ENCODE results near the gene IL4R. TPM values are rescaled to one million over a fixed set of nuclear protein-coding genes. Genes with fewer than 3 reads are reported as not detected.

IL4R gene
- total RNA-seq, 1 donor from 2014 or later, result 62.8 TPM

DNA sequence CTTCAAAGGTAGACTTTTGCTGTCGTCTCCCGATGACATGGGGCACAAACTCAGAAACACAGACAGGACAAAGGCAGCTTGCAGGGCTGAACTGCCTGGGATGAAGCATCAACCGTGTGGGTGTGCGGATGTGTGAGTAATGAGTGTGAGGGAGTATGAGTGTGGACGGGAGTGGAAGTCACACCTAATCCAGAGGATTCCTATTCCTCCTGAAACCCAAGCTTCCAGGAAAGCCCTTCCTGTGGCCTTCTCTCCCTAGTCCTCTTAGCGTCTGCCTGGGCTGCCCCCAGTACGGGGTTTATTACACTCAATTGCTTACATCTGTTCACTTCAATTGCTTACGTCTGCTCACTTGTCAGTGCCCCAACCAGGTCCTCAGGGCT, 2.3 kb upstream of the IL4R start:
- intact Hi-C loops (cut with DNase I), result no loop called here
- no peak for DNase-seq (ENCODE audit: low spot score)

GRCh38 chr16:27311897-27312303, 1.9 kb upstream of the IL4R start:
- no peak for DNase-seq (ENCODE audit: low spot score)
- intact Hi-C loops (cut with DNase I), result no loop called here

More for the DNA sequence above, 2.3 kb upstream of the IL4R start:
- no peak for ATAC-seq

DNA sequence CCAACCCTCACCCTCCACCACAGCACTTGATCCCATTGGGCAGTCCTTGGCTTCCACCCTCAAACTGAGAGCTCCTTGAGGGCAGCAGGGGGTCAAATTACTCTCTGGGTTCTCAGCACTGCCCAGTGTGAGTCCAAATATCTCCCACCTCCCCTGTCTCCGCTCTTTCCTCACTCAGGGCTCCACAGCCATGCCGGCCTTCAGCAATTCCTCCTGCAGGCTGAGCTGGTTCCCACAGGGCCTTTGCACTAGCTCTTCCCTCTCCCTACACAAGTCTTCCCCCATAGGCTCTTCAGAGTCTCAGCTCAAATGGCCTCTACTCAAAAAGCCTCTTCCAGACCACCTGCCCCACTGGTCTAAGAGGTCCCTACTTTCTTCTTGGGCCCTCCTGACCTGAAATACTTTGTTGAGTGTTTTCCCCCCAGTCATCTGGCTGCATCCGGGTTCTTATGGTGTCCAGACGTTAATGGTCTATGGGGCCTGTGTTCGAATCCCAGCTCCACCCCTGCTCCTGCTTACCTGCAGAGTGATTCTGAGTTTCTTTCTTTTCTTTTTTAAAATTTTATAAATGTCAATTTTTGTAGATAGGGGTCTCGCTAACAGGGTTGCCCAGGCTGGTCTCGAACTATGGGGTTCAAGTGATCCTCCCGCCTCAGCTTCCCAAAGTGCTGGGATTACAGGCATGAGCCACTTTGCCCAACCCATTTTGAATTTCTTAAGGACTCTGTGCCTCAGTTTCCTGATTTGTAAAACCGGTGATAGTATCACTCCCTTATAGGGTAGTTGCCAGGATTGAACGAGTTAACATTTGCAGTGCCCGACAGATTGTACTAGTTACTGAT, 973 bp upstream of the IL4R start:
- intact Hi-C loops (cut with DNase I), result no loop called here
- DNase-seq (ENCODE audit: low spot score), result peak; percentile 42
- no peak for ATAC-seq

More at GRCh38 chr16:27311897-27312303, 1.9 kb upstream of the IL4R start:
- ATAC-seq, result no peak

GRCh38 chr16:27314161-27314723, 468 bp downstream of the IL4R start:
- intact Hi-C loops (cut with DNase I), result no loop called here
- DNase-seq (ENCODE audit: low spot score) (peak; percentile 65), ATAC-seq (peak; percentile 58)

- DNase-seq (ENCODE audit: low spot score), result peak; percentile 54
- peak; percentile 2 for ATAC-seq
- intact Hi-C loops (cut with DNase I), result no loop called here
These were observed 1.2 kb downstream of the IL4R start for GRCh38 chr16:27314986-27315332.

- intact Hi-C loops (cut with DNase I), result no loop called here
- peak; percentile 11 for ATAC-seq
- DNase-seq (ENCODE audit: low spot score), result peak; percentile 59
These were observed 1.7 kb downstream of the IL4R start for GRCh38 chr16:27315333-27316037.

DNA sequence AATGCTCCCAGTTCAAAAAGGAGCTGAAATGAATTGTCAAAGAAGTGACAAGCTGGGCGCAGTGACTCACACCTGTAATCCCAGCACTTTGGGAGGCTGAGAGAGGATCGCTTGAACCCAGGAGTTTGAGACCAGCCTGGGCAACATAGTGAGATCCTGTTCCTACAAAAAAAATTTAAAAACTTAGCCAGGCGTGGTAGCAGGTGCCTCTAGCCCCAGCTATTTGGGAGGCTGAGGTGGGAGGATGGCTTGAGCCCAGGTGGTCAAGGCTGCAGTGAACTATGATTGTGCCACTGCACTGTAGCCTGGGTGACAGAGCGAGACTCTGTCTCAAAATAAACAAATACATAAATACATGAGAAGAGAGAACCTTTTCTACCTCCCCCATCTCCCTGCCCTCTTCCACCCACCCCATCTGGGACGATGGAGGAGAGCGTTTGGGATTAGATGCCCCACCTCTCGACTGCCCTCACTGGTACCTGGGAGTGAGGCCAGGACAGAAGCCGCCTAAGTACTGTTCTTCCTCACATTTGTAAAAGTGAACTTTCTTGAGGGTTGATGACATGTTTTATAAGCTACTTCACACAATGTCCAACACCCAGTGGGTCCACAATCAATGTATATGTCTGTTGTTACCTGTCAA, 2.4 kb downstream of the IL4R start:
- intact Hi-C loops (cut with DNase I), result no loop called here
- ATAC-seq (no peak), DNase-seq (ENCODE audit: low spot score) (peak; percentile 33)

DNA sequence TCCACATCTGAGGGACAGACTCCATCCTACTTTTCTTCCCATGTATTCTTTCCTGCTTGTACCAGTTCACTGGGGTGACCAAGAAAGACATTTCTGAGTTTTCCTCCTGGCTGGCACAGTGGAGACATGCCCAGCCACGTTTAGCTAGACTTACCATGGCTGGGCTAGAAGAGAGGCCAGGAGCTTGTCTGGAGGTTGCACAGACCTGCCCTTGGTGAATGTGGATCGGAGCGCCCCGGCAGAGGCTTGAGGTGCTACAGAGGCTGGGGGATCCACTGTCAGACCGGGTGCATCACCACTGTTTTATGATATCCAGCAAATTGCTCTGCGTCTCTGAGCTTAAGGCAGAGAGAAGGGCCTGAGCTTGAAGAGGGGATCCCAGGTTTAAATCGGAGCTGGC, 3.5 kb downstream of the IL4R start:
- peak; percentile 25 for DNase-seq (ENCODE audit: low spot score)
- no peak for ATAC-seq
- intact Hi-C loops (cut with DNase I), result no loop called here

DNA sequence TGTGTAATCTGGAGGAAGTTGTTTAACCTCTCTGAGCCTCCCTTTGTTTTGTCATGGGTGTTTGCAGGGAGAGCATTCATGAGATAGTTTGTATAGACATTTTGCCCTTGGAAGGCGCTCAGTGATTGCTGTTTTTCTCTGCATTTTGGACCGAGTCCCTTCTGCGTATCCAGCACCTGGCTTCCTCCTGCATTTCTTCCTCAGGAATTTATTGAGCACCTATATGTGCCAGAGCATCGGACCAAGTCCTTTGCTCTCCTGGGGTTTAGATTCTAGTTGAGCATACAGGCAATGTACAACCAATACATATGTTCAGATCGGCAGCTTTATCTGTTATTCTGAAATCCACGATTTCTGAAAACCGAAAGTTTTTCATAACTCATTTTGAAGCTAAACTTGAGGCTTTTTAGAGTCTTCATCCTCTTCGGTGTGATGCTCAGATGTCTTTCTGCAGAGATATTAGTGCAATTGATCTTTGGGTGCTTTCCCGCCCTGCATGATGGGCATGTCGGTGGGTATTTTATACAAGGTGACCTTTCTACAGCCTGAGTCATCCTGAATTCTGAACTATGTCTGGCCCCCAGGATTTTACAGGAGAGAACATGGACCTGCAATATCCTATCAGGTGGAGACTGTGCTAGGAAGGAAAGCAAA, 4.1 kb downstream of the IL4R start:
- intact Hi-C loops (cut with DNase I), result no loop called here
- ATAC-seq, result no peak
- DNase-seq (ENCODE audit: low spot score), result peak; percentile 30

DNA sequence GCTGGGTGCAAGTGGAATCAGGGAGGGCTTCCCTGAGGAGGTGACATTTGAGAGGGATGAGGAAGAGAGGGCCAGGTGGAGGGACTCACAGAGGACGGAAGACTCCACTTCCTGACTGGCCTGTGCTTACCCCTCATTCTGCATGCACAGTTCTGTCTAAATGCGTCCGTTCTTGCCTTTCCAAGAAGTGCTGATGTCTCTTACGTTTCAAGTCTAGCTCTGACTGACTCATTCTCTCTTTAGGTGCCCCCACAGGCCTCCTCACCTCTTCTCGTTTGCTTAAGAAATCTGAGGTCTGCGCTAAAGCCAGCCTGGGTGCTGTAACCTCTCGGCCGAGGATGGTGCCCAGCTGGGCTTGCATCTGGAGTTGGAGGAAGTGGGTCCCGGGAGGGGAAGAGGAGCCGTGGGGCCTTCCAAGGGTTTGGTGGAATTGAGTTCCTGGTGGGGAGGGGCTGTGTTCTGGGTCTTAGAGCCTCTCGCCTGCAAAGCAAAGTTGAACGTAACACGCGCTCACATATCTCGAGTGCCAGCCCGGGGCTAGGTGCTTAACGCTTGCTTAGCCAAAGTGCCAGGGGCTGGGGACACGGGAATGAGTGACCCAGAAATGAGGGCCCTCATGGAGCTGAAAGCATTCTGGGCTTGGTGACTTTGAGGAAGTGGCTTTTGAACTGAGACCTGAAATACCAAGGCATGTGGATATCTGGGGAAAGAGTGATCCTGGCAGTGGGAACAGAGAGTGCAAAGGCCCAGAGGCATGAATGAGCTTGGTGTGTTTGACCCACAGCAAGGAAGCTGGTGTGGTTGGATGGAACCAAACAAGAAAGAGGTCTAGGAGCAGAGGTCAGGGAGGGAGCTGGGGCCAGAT, 4.8 kb downstream of the IL4R start:
- DNase-seq (ENCODE audit: low spot score) (peak; percentile 69), ATAC-seq (peak; percentile 41)
- intact Hi-C loops (cut with DNase I), result no loop called here

DNA sequence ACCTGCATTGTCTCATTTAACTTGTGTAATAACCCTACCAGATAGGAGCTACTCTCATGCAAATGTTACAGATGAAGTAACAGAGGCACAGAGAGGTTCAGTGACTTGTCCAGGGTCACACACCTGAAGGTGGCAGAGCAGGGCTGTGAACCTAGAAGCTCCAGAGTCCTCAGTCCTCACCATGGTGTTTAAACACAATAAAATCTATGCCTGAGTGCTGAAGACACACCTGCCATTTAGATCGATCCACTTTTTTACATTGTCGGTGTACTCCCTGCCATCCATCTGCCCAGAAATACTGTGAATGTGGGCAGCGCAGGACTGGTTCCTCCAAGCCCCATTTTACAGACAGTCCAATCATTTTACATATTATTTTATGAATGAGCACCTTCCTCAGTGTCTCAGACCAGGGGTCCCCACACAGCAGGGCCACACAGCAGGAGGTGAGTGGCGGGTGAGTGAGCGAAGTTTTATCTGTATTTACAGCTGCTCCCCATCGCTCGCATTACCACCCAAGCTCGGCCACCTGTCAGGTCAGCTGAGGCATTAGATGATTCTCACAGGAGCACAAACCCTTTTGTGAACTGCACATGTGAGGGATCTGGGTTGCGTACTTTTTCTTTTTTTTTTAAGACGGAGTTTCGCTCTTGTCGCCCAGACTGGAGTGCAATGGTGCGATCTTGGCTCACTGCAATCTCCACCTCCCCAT, 5.6 kb downstream of the IL4R start:
- intact Hi-C loops (cut with DNase I), result no loop called here
- peak; percentile 22 for DNase-seq (ENCODE audit: low spot score)

DNA sequence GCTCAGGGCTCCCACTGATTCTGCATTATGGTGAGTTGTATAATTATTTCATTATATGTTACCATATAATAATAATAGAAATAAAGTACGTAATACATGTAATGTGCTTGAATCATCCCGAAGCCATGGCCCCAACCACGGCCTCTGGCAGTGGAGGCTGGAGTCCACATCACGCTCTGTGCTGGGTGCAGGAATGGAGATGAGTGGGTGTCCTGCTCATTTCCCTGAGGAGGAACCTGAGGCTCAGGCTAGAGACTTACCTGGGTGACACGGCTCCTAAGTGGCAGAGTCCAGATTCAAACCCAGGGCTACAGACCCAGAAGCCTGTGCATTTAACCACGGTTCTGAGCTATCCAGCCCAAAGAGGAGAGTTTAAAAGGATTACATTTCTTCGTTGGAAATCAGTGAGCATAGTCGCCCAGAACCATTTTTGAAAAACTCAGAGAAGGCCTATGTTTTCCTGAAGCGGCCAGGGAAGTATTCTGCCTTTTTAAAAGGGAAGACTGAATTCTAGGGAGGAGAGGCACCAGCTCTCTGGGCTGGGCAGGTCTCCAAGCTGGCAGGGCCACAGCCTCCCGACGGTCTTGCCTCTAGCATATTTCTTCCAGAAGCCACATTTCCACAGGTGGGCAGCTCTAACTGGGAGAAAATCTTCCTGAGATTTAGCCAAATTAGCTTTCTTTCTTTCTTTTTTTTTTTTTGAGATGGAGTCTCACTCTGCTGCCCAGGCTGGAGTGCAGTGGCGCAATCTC, 6.7 kb downstream of the IL4R start:
- ATAC-seq, result no peak
- DNase-seq (ENCODE audit: low spot score), result peak; percentile 51
- intact Hi-C loops (cut with DNase I), result no loop called here

More for the DNA sequence above, 5.6 kb downstream of the IL4R start:
- ATAC-seq, result no peak

- DNase-seq (ENCODE audit: low spot score), result peak; percentile 30
- ATAC-seq, result no peak
- intact Hi-C loops (cut with DNase I), result no loop called here
These were observed 7.5 kb downstream of the IL4R start for GRCh38 chr16:27321013-27321915.

DNA sequence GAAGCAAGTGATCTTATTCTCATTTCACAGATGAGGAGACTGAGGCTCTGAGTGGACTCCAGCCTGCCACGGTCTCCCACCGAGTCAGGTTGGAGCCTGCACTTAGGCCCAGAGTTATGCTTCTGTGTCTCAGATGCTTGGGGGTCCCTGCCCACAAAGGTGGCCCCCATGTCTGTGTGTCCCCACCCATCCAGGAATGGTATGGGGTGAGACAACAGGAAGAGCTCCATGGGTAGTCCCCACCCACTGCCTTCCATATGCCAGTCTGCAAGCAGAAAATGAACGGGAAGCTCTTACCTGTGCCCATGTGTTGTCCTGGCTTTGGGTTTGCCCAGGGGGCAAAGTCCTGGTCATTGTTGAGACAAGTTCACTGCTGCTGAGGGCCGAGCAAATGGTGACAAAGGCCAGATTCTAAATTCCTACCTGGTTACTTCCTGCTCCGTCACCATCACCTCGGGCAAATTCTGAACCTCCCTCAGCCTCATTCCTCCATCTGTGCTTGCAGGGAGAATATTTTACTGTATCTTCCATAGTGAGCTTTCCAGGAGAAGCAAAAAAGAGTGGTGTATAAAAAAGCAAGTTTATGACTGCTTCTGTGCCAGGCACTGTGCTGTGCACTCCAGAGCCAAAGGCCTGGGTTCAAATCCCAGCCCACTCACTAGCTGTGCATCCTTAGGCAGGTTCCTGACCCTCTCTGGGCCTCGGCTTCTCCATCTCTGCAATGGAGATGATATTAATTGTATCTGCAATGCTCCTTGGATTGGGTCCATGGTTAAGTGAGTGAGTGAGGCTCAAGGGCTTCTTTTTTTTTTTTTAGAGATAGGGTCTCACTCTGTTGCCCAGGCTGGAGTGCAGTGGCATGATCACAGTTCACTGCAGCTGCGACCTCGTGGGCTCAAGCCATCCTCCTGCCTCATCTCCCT, 9.3 kb downstream of the IL4R start:
- intact Hi-C loops (cut with DNase I), result no loop called here
- peak; percentile 40 for DNase-seq (ENCODE audit: low spot score)

More for the DNA sequence above, 9.3 kb downstream of the IL4R start:
- ATAC-seq, result no peak

All from sciatic nerve (tissue), 2 donors.